GM23338 (cell line): ENCODE measurements around the gene CDK13.
"Not testable (repeated sequence)": the region's sequence is repeated elsewhere in the genome, so short reads cannot be mapped to it uniquely, and the experiment has no call there.

Source experiments
- CREB1 ChIP-seq: fragments of 250-450 bp; sonication (Bioruptor Pico); IDR thresholded peaks from 2 replicates; pipeline ENCODE4 v1.5.0; 2020; ENCODE audit warnings: low read depth, mild to moderate bottlenecking, moderate library complexity
- EZH2 ChIP-seq: fragments of 200-600 bp; sonication (generic); IDR thresholded peaks from one replicate; pipeline ENCODE4 v1.8.0; 2017; ENCODE audit warnings: antibody characterized with exemption, mild to moderate bottlenecking, low read depth; ENCODE audit not compliant: unreplicated experiment
- EZH2phosphoT487 ChIP-seq: fragments of 200-600 bp; sonication (generic); IDR thresholded peaks from one replicate; pipeline ENCODE4 v1.8.1; 2018; ENCODE audit warnings: antibody characterized with exemption; ENCODE audit not compliant: unreplicated experiment
- POLR2AphosphoS5 ChIP-seq: IDR thresholded peaks from 2 replicates; pipeline ENCODE4 v1.6.1; 2016; ENCODE audit warnings: antibody characterized with exemption, low read depth

DNA sequence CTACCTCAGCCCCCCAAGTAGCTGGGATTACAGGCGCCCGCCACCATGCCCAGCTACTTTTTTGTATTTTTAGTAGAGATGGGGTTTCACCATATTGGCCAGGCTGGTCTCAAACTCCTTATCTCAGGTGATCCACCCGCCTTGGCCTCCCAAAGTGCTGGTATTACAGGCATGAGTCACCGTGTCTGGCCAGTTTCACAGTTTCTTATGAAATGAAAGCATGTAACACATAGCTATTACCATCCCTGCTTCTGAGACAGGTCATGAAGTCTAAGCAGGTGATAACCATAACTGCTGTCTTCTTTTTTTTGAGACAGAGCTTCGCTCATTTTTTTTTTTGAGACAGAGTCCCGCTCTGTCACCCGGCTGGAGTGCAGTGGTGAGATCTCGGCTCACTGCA lies 34.2 kb upstream of the CDK13 start:
- not testable (repeated sequence) for TF ChIP-seq EZH2phosphoT487; POLR2AphosphoS5; CREB1 (CRISPR knock-in tag); EZH2
